ENCODE measurements around the gene IGSF3. TPM values are rescaled to one million over a fixed set of nuclear protein-coding genes. Genes with fewer than 3 reads are reported as not detected.
"Not testable (repeated sequence)": the region's sequence is repeated elsewhere in the genome, so short reads cannot be mapped to it uniquely, and the experiment has no call there.

Gene IGSF3
- total RNA-seq, 2 experiments from 2014 or later, result 0.11 to 0.16 TPM

DNA sequence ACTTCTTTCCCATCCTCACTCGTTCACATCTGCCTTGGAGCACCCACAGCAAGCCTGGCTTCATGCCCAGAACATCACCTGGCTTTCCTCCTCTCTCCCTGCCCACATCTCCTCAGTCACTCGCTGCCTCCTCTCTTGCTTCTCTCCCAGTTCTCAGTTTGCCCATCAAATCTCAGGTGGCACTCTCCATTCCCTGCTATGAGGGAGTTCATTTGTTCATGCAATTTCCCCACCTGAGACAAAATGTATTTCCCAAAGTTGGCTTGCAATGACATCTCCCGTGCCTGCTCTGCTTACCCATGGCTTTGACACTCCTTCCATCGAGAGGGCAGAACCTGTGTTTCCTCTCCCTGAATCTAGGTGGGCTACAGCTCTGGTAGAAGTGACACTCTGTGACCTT lies 33.1 kb downstream of the IGSF3 start:
- H3K4me3 Mint-ChIP-seq; CTCF ChIA-PET; H3K9me3 Mint-ChIP-seq (ENCODE audit: insufficient read depth); H3K27ac Mint-ChIP-seq; H3K36me3 Mint-ChIP-seq (ENCODE audit: low read depth); DNase-seq; ATAC-seq; POLR2A ChIA-PET; H3K4me1 Mint-ChIP-seq (ENCODE audit: low read depth): not testable (repeated sequence)
- peaks cover 15% of the 10 kb centered on the region for H3K27me3 Mint-ChIP-seq (ENCODE audit: low read depth)

DNA sequence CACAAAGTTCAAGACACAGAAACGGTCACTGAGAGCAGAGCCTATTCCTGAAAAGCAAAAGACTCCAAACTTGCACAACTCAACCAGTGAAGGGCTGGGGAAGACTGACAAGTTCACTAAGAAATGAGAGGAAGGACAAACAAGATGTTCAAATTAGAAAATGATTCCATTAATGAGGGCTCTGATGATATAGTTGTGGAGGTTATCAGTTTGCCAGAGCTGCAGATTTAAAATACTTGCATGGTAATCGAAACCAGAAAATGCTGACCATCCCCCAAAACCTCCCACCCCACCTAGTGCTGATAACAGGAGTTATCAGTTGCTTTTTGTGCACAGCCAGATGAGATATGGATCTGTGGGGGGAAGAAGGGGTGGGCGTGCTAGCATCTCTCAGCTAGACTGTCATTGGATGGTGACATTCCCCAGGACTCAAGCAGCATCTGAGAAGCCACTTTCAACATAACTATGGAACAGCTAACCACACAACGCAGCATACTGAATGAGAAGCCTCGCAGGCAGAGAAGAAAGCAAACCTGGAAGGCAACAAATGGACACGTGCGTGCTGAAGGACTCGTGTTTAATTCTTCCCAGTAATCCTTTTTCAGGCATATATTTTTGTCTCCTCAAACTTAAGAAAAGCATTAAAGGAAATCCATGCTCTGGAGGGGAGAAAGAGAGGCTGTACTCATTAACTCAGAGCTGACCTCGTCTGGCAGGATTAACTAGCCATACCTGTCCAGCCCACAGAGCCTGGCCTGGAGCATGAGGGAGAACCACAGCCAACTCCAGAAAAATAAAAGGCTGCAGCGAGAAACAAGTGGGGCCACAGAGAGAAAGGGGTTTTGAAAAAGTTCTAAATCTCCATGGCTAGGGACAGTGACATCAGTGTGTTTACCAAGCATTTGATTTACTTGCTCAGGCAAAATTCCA lies 35.3 kb downstream of the IGSF3 start:
- H3K27me3 Mint-ChIP-seq (ENCODE audit: low read depth), result peaks cover 13% of the 10 kb centered on the region
- DNase-seq; POLR2A ChIA-PET; ATAC-seq; H3K27ac Mint-ChIP-seq; H3K4me1 Mint-ChIP-seq (ENCODE audit: low read depth); H3K4me3 Mint-ChIP-seq; H3K9me3 Mint-ChIP-seq (ENCODE audit: insufficient read depth); H3K36me3 Mint-ChIP-seq (ENCODE audit: low read depth): not testable (repeated sequence)
- CTCF ChIA-PET, result interaction anchor here (1.0 kb wide), 1 partner anchor 58 kb away, joined by 3 read pairs; no protein-coding TSS in a partner anchor

DNA sequence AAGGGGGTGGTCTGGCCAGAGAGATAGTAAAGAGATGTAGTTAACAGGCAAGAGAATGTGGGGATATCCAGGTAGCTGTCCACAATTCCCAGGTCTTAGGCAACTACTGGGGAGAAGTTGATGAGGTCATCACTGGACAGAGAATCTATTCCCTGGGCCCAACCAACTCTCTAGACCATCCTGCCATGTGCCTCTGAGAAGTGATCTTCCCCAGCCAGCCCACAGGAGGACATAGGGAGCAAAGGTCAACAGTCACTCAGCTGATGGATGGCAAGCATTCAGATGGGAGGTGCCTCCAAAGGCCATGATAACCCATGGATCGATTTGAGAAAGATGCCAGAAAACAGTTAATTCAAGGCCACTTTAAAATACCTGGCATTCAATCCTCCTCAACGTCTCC lies 36.0 kb downstream of the IGSF3 start:
- H3K27ac Mint-ChIP-seq; ATAC-seq; H3K4me3 Mint-ChIP-seq; H3K4me1 Mint-ChIP-seq (ENCODE audit: low read depth); H3K36me3 Mint-ChIP-seq (ENCODE audit: low read depth); POLR2A ChIA-PET; DNase-seq; H3K9me3 Mint-ChIP-seq (ENCODE audit: insufficient read depth): not testable (repeated sequence)
- H3K27me3 Mint-ChIP-seq (ENCODE audit: low read depth), result peaks cover 15% of the 10 kb centered on the region
- CTCF ChIA-PET, result interaction anchor here (1.0 kb wide), 1 partner anchor 57 kb away, joined by 3 read pairs; no protein-coding TSS in a partner anchor

DNA sequence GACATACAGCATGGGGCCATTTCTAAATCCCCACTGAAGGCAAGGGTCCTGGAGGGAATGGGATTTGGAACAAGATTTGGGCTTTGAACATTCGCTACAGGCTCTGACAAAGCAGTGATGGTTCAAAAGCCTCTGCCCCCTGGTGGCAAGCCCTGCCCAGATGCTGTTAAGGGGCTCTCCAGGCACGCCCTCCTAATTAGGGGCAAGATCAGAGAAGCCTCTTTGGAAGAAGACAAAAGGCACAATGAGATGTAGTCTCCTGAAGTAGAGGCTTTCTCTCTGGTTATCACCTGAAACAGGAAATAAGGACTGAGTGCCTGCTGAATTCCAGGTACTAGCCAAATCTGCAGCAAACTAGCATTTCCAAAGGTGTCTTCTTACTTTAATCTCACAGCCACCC lies 37.5 kb downstream of the IGSF3 start:
- H3K4me1 Mint-ChIP-seq (ENCODE audit: low read depth); H3K27ac Mint-ChIP-seq; H3K9me3 Mint-ChIP-seq (ENCODE audit: insufficient read depth); CTCF ChIA-PET; DNase-seq; H3K4me3 Mint-ChIP-seq; H3K36me3 Mint-ChIP-seq (ENCODE audit: low read depth); ATAC-seq; POLR2A ChIA-PET: not testable (repeated sequence)
- H3K27me3 Mint-ChIP-seq (ENCODE audit: low read depth), result peaks cover 19% of the 10 kb centered on the region

DNA sequence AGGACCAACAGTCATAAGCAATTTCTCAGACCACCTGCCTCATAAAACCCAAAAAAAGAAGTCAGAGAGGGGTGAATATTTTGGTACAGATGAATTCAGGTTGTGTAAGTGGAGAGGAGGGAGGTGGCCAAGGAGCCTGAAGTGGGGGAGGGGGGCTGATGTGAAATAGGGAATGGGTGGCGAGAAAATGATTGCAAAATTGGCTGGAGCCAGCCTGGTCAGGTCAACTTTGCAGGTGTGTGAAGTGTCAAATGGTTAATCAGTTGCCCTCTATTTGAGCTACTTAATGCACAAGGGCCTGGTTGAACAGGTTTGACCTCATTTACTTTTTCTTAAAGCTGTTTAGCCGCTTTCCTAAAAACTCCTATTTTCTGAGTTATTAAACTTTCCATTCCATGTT lies 38.1 kb downstream of the IGSF3 start:
- H3K27me3 Mint-ChIP-seq (ENCODE audit: low read depth), result peaks cover 15% of the 10 kb centered on the region
- ATAC-seq; POLR2A ChIA-PET; H3K4me1 Mint-ChIP-seq (ENCODE audit: low read depth); H3K9me3 Mint-ChIP-seq (ENCODE audit: insufficient read depth); H3K27ac Mint-ChIP-seq; H3K36me3 Mint-ChIP-seq (ENCODE audit: low read depth); DNase-seq; H3K4me3 Mint-ChIP-seq; CTCF ChIA-PET: not testable (repeated sequence)

DNA sequence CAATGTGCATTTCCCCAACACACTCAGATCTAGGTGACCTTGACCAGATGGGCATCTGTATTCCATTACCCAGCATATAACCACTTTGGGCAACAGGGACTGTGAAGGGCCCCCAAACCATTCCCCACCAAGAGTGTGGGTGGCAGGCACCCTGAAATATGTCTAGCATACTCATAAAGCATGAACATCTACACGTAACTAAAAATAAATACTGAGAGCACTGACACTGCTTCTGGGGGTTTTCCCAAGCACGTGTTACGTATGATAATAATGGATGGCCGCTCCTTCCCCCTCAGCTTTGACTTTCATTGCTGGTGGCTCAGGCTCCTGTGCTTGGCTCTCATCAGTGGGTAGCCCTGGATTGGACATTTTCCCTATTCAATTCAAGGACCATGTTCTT lies 39.1 kb downstream of the IGSF3 start:
- H3K27ac Mint-ChIP-seq, result no peak overlapping the region
- no peak overlapping the region for H3K4me3 Mint-ChIP-seq
- H3K9me3 Mint-ChIP-seq (ENCODE audit: insufficient read depth), result no peaks in the 10 kb centered on the region
- no peaks in the 10 kb centered on the region for H3K4me1 Mint-ChIP-seq (ENCODE audit: low read depth)
- H3K36me3 Mint-ChIP-seq (ENCODE audit: low read depth), result no peaks in the 10 kb centered on the region
- POLR2A ChIA-PET, result no interaction called here
- DNase-seq, result no peak
- peaks cover 14% of the 10 kb centered on the region for H3K27me3 Mint-ChIP-seq (ENCODE audit: low read depth)
- CTCF ChIA-PET, result no interaction called here
- no peak for ATAC-seq

DNA sequence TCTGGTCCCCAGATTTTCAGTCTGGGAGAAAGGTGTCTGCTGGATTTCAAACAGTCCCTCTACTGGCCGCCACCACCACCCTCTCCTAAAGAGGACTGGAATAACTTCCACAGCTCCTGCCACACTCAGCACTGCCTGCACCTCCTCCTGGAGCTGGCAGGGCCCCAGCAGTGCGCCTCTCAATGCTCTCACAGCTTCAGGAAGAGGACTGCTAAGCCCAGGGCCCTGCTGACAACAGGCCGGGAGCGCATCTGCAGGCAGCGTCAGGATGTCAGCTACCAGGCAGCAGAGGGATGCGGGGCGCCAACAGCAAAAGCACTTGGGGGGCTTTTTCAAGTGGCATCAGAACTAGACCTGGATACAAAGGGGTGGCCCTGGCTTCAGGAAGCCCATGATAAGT lies 40.2 kb downstream of the IGSF3 start:
- H3K27ac Mint-ChIP-seq; H3K36me3 Mint-ChIP-seq (ENCODE audit: low read depth); H3K4me1 Mint-ChIP-seq (ENCODE audit: low read depth); H3K9me3 Mint-ChIP-seq (ENCODE audit: insufficient read depth); CTCF ChIA-PET; H3K4me3 Mint-ChIP-seq; POLR2A ChIA-PET; DNase-seq; ATAC-seq: not testable (repeated sequence)
- peaks cover 12% of the 10 kb centered on the region for H3K27me3 Mint-ChIP-seq (ENCODE audit: low read depth)

DNA sequence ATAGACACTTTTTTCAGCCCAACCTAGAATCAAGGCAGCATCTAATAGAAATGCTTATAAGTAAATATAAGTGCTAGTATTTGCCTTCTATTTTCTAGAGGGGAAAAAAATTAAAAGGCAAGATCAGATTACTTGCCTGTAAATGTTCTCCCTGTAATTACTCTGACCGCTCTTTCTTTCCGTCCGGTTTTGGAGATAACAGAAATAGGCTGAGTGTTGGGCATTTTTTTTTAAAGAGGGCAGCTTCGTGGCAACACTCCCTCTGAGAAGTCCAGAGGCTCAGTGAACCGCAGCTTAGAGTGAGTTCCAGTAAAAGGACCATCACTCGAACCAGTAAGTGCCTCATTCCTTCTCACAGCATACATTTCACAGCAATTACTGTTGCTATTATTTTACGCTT lies 40.6 kb downstream of the IGSF3 start:
- H3K4me1 Mint-ChIP-seq (ENCODE audit: low read depth); H3K9me3 Mint-ChIP-seq (ENCODE audit: insufficient read depth); H3K36me3 Mint-ChIP-seq (ENCODE audit: low read depth); H3K4me3 Mint-ChIP-seq; ATAC-seq; POLR2A ChIA-PET; CTCF ChIA-PET; DNase-seq; H3K27ac Mint-ChIP-seq: not testable (repeated sequence)
- peaks cover 11% of the 10 kb centered on the region for H3K27me3 Mint-ChIP-seq (ENCODE audit: low read depth)

DNA sequence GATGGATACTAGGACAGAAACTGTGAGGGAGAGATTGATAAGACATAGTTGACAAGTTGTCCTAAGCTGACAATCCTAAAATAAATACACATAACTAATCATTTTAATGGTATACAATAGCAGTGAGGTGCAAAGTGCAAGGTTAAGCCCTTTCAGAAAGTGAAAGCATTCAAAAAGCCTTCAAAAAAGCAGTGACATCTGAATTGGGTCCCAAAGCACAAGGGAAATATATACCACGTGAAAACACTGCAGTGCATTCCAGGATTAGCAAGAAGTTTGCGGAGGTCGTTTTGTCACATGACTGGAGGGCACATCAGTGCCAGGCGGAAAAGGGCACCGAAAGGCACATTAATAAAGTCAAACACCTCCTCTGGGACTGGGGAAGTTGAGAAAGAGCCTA lies 42.4 kb downstream of the IGSF3 start:
- POLR2A ChIA-PET; DNase-seq; H3K27ac Mint-ChIP-seq; H3K36me3 Mint-ChIP-seq (ENCODE audit: low read depth); H3K4me3 Mint-ChIP-seq; H3K4me1 Mint-ChIP-seq (ENCODE audit: low read depth); ATAC-seq; CTCF ChIA-PET; H3K9me3 Mint-ChIP-seq (ENCODE audit: insufficient read depth): not testable (repeated sequence)
- peaks cover 11% of the 10 kb centered on the region for H3K27me3 Mint-ChIP-seq (ENCODE audit: low read depth)

DNA sequence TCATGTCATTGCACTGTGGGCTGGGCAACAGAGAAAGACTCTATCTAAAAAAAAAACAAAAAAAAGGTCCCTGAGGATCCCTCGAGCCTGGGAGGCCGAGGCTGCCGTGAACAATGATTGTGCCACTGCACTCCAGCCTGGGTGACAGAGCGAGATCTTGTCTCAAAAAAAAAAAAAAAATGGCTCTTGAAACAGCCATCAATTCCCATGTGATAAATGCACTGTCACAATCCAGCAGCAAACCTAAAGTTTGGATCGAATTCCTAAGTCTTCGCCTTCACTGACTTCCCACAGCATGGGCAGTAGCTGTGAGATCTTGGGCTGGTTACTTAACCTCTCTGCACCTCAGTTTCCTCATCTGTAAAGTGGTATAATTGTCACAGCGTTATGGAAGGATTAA lies 43.5 kb downstream of the IGSF3 start:
- H3K4me3 Mint-ChIP-seq, result no peak overlapping the region

DNA sequence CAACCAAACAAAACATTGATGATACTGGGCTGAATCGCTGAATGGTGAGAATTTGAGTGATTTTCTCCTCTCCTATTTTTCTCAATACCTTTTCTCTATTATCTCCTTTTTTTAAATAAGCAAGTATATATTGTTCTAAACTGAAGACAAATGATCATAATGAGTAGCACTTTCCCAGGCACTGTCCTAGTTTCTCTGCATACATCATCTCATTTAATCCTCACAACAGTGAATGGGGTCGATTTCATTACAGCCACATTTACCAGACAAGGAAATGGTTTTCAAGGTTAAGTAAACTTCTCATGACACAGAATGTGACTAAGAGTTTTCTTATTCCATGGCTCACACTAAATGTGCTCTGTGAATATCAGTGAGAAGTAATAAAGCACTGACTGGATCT lies 45.0 kb downstream of the IGSF3 start:
- H3K9me3 Mint-ChIP-seq (ENCODE audit: insufficient read depth); H3K27ac Mint-ChIP-seq; DNase-seq; H3K4me3 Mint-ChIP-seq; POLR2A ChIA-PET; ATAC-seq; CTCF ChIA-PET; H3K4me1 Mint-ChIP-seq (ENCODE audit: low read depth); H3K36me3 Mint-ChIP-seq (ENCODE audit: low read depth): not testable (repeated sequence)
- H3K27me3 Mint-ChIP-seq (ENCODE audit: low read depth), result peaks cover 13% of the 10 kb centered on the region

More for the DNA sequence above, 43.5 kb downstream of the IGSF3 start:
- Mint-ChIP-seq H3K27ac (no peak overlapping the region), H3K27me3 (ENCODE audit: low read depth) (peaks cover 12% of the 10 kb centered on the region), H3K36me3 (ENCODE audit: low read depth) (no peaks in the 10 kb centered on the region), H3K9me3 (ENCODE audit: insufficient read depth) (no peaks in the 10 kb centered on the region), H3K4me1 (ENCODE audit: low read depth) (no peaks in the 10 kb centered on the region)
- ChIA-PET POLR2A (no interaction called here), CTCF (no interaction called here)
- no peak for DNase-seq
- no peak for ATAC-seq

DNA sequence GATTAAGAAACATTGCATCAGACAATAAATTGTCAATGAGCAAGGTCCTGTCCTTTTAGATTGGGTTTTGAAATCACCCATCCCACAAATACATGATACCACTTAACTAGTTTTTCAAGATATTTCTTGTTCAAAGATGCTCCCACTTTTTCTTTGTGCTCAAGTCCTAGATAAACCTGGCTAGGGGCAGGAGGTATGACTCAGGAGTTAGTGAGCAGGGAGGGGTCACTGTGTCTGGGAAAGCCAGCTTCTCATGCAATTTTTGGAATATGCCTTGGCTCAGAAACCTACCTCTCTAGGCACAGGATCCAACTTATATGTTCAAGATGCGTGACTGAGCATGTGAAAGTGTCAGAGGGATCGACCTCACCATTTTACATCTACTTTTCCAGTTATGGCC lies 45.8 kb downstream of the IGSF3 start:
- POLR2A ChIA-PET, result not testable (repeated sequence)

More for the DNA sequence above, 45.8 kb downstream of the IGSF3 start:
- H3K36me3 Mint-ChIP-seq (ENCODE audit: low read depth); DNase-seq; ATAC-seq; H3K27ac Mint-ChIP-seq; H3K9me3 Mint-ChIP-seq (ENCODE audit: insufficient read depth); CTCF ChIA-PET; H3K4me1 Mint-ChIP-seq (ENCODE audit: low read depth); H3K4me3 Mint-ChIP-seq: not testable (repeated sequence)
- H3K27me3 Mint-ChIP-seq (ENCODE audit: low read depth), result peaks cover 13% of the 10 kb centered on the region

Data from activated CD8-positive, alpha-beta T cell treated with anti-CD3 and anti-CD28 coated beads, Interleukin-2, amount 10 ng/mL, durations not matched to agents 7 days and 5 days (primary cell).